HEK293 (cell line): ENCODE data around the gene SYTL2.
"Not testable (repeated sequence)": the region's sequence is repeated elsewhere in the genome, so short reads cannot be mapped to it uniquely, and the experiment has no call there.

Experiments used
- CTCF ChIA-PET: fragments of 350-600 bp; formaldehyde crosslinking; extraction: SDS; loops from one replicate; lab custom pipeline; 2021; ENCODE audit warnings: antibody characterized with exemption; lab: Yijun Ruan, JAX
- POLR2A ChIA-PET: fragments of 300-600 bp; formaldehyde crosslinking; extraction: SDS; loops from one replicate; lab custom pipeline; 2020; ENCODE audit warnings: antibody characterized with exemption, inconsistent platforms; lab: Yijun Ruan, JAX
- H3K27ac ChIP-seq: fragments of 200-500 bp; sonication (Bioruptor generic); 2 replicates; pipeline ENCODE4 v1.5.1; 2014; ENCODE audit warnings: low read depth, low read length, control low read depth, inconsistent platforms; ENCODE audit errors: extremely low read depth
- H3K36me3 ChIP-seq, 2 experiments: fragments of 200-500 bp in 1 of 2; sonication (Bioruptor generic) in 1 of 2; 1 replicate in 1 of 2; 2 replicates in 1 of 2; pipeline ENCODE4 v1.5.1; 2014 to 2017; ENCODE audit warnings: inconsistent platforms in 2 of 2, low read length in 2 of 2; ENCODE audit not compliant: control insufficient read depth in 2 of 2, insufficient read depth in 1 of 2
- H3K4me1 ChIP-seq: fragments of 200-500 bp; sonication (Bioruptor generic); 2 replicates; pipeline ENCODE4 v1.5.1; 2014; ENCODE audit warnings: mild to moderate bottlenecking, low read length, inconsistent platforms; ENCODE audit not compliant: control insufficient read depth, insufficient read depth
- H3K4me3 ChIP-seq: 2 replicates; pipeline ENCODE4 v1.5.1; 2011; ENCODE audit warnings: low read depth, mild to moderate bottlenecking, control low read depth, low read length, moderate library complexity
- H3K9me3 ChIP-seq: fragments of 200-500 bp; sonication (Bioruptor generic); 2 replicates; pipeline ENCODE4 v1.5.1; 2014; ENCODE audit warnings: low read depth, low read length, inconsistent platforms; ENCODE audit not compliant: control insufficient read depth, insufficient read depth
- OSR2 ChIP-seq: fragments of 450-650 bp; formaldehyde crosslinking; IDR thresholded peaks from 2 replicates; pipeline ENCODE4 v1.5.1; 2016; ENCODE audit warnings: missing biosample characterization, missing genetic modification characterization
- PRDM6 ChIP-seq: fragments of 450-650 bp; formaldehyde crosslinking; IDR thresholded peaks from 2 replicates; pipeline ENCODE4 v1.5.1; 2017; ENCODE audit warnings: missing biosample characterization, missing genetic modification characterization
- SP2 ChIP-seq: fragments of 450-650 bp; formaldehyde crosslinking; IDR thresholded peaks from 2 replicates; pipeline ENCODE4 v1.5.1; 2016; ENCODE audit warnings: missing biosample characterization, missing genetic modification characterization
- ZFP37 ChIP-seq: fragments of 450-650 bp; formaldehyde crosslinking; IDR thresholded peaks from 2 replicates; pipeline ENCODE4 v1.5.1; 2016; ENCODE audit warnings: missing biosample characterization, missing genetic modification characterization
- ZNF146 ChIP-seq: fragments of 450-650 bp; formaldehyde crosslinking; IDR thresholded peaks from 2 replicates; pipeline ENCODE4 v1.5.1; 2016; ENCODE audit warnings: missing biosample characterization, missing genetic modification characterization
- ZNF184 ChIP-seq: fragments of 450-650 bp; IDR thresholded peaks from 2 replicates; pipeline ENCODE4 v1.5.1; 2018; ENCODE audit warnings: missing biosample characterization, mild to moderate bottlenecking, missing genetic modification characterization
- ZNF2 ChIP-seq: fragments of 450-650 bp; formaldehyde crosslinking; IDR thresholded peaks from 2 replicates; pipeline ENCODE4 v1.5.1; 2016; ENCODE audit warnings: missing biosample characterization, missing genetic modification characterization
- ZNF292 ChIP-seq: fragments of 450-650 bp; formaldehyde crosslinking; IDR thresholded peaks from 2 replicates; pipeline ENCODE4 v1.5.1; 2016; ENCODE audit warnings: low read depth, missing biosample characterization, missing genetic modification characterization, borderline replicate concordance
- ZNF449 ChIP-seq: fragments of 450-650 bp; formaldehyde crosslinking; IDR thresholded peaks from 2 replicates; pipeline ENCODE4 v1.5.1; 2017; ENCODE audit warnings: missing biosample characterization, mild to moderate bottlenecking, missing genetic modification characterization, moderate library complexity
- ZNF530 ChIP-seq: fragments of 450-650 bp; formaldehyde crosslinking; IDR thresholded peaks from 2 replicates; pipeline ENCODE4 v1.5.1; 2016; ENCODE audit warnings: low read depth, missing biosample characterization, missing genetic modification characterization
- ZNF558 ChIP-seq: fragments of 450-650 bp; formaldehyde crosslinking; IDR thresholded peaks from 2 replicates; pipeline ENCODE4 v1.5.1; 2016; ENCODE audit warnings: missing biosample characterization, missing genetic modification characterization
- ZNF624 ChIP-seq: fragments of 450-650 bp; formaldehyde crosslinking; IDR thresholded peaks from 2 replicates; pipeline ENCODE4 v1.5.1; 2017; ENCODE audit warnings: missing biosample characterization, missing genetic modification characterization
- ZNF645 ChIP-seq: fragments of 450-650 bp; formaldehyde crosslinking; IDR thresholded peaks from 2 replicates; pipeline ENCODE4; 2016; ENCODE audit warnings: missing biosample characterization, missing genetic modification characterization
- ZNF664 ChIP-seq: fragments of 450-650 bp; formaldehyde crosslinking; IDR thresholded peaks from 2 replicates; pipeline ENCODE4 v1.5.1; 2016; ENCODE audit warnings: missing biosample characterization, missing genetic modification characterization
- TF ChIP-seq, protein P1 (sequence below): fragments of 450-650 bp; formaldehyde crosslinking; IDR thresholded peaks from 2 replicates; pipeline ENCODE4 v1.5.1; 2016; ENCODE audit warnings: missing biosample characterization, missing genetic modification characterization, borderline replicate concordance
- TF ChIP-seq, protein P2 (sequence below): fragments of 450-650 bp; formaldehyde crosslinking; IDR thresholded peaks from 2 replicates; pipeline ENCODE4 v1.5.1; 2016; ENCODE audit warnings: missing biosample characterization, missing genetic modification characterization

The SYTL2 gene

GRCh38 chr11:85654343-85654742 lies 156.6 kb downstream of the SYTL2 start:
- H3K27ac ChIP-seq, H3K4me3 ChIP-seq, CTCF ChIA-PET, H3K9me3 ChIP-seq, H3K4me1 ChIP-seq: not testable (repeated sequence)
- peak; percentile 52 for TF ChIP-seq ZNF664 (tag by site-specific recombination)
- POLR2A ChIA-PET = interaction anchor here (1.7 kb wide), 1 partner anchor 9 kb away, joined by 4 read pairs; no protein-coding TSS in a partner anchor
- H3K36me3 ChIP-seq = peaks cover 11 to 70% of the 10 kb centered on the region in 2 experiments

GRCh38 chr11:85652786-85653447 lies 158.0 kb downstream of the SYTL2 start:
- Histone ChIP-seq H3K9me3 (no peaks in the 10 kb centered on the region), H3K36me3 (peaks cover 10 to 56% of the 10 kb centered on the region in 2 experiments), H3K27ac (no peak overlapping the region), H3K4me1 (no peaks in the 10 kb centered on the region), H3K4me3 (no peak overlapping the region)
- CTCF ChIA-PET = interaction anchor here (0.8 to 1.6 kb wide), 2 partner anchors 57 to 72 kb away, joined by 3 read pairs; no protein-coding TSS in a partner anchor
- POLR2A ChIA-PET = interaction anchor here (0.9 to 6.3 kb wide), 4 partner anchors 9 to 25 kb away, joined by 3 to 48 read pairs (median 4); partner anchors contain the start of genes DLG2 and TMEM126B
- 0 out of 2 replicates have a peak, but pooled peaks have one; percentile 10 for TF ChIP-seq PRDM6 (tag by site-specific recombination)
- no peak for TF ChIP-seq ZNF645

DNA sequence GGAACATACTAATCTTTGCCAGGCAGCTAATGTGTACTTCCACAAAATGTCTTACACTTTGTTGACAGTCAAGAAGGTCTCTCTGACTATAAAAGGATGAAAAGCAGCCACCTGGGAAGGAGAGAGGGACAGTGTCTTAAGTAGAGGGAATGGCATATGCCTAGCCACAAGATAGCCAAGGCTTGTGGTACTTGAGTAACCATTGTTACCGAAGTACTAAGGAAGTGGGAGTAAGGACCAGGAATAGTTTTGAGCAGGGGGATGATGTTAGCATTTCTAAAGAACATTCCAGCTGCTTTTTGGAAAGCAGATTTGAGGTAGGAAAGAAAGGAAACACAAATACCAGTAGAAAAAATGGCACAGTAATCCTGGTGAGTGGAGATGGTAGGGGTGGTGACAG lies 159.8 kb downstream of the SYTL2 start:
- H3K4me1 ChIP-seq = no peaks in the 10 kb centered on the region
- POLR2A ChIA-PET = interaction anchor here (1.3 to 6.3 kb wide), 3 partner anchors 13 to 23 kb away, joined by 3 to 48 read pairs (median 4); partner anchors contain the start of genes DLG2 and TMEM126B
- no peak overlapping the region for H3K27ac ChIP-seq
- H3K4me3 ChIP-seq = no peak overlapping the region
- no peak for TF ChIP-seq ZNF449 (tag by site-specific recombination)
- TF ChIP-seq ZNF146 (tag by site-specific recombination) = no peak
- TF ChIP-seq ZNF184 (tag by site-specific recombination) = no peak
- H3K9me3 ChIP-seq = no peaks in the 10 kb centered on the region
- CTCF ChIA-PET = no interaction called here
- peaks cover 0 to 38% of the 10 kb centered on the region in 2 experiments; a peak in 2 of 3 replicates for H3K36me3 ChIP-seq

DNA sequence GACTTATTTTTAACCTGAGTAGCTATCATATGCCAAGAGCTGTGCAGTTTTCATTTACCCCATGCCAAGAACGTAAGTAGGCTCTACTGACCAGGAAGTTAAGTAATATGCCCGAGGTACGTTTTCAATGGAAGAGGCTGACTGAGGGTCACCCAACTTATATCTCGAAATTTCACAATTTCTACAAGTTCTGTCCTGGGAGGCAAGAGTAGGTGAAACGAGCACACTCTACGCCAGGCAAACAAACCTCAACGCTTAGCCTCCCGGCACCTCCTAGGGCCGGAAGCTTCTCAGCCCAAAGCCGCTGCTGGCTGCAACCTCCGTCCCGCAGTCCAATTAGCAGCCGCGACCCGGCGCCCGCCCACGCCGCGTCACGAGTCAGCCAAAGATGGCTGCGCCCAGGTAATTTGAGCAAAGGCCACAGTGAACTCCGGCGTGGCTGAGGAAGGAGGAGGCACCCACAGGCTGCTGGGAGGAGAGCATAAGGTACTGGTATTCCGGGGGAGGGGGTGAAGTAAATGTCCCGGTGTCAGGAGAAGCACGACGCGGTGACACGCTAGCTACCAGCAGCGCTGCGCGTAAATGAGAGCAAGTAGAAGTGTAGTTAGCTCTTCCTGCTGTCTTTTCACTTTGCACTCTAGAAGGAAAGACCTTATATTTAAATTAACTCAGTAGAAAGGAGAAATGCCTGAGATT lies 163.2 kb downstream of the SYTL2 start, which contains the start of gene TMEM126A:
TMEM126A (plus strand) TSS at position 364 of the 696 bp plus-strand sequence. CDS start 2,289 bp downstream, outside the sequence.
- ChIA-PET POLR2A (interaction anchor here (0.6 to 6.3 kb wide), 13 partner anchors 10 to 597 kb away, joined by 3 to 48 read pairs (median 5); partner anchors contain the start of genes CREBZF, DLG2 and TMEM126B), CTCF (interaction anchor here (0.7 to 1.3 kb wide), 3 partner anchors 10 to 571 kb away, joined by 3 to 13 read pairs (median 3); no protein-coding TSS in a partner anchor)
- Histone ChIP-seq H3K4me1 (no peaks in the 10 kb centered on the region), H3K36me3 (peaks cover 0 to 10% of the 10 kb centered on the region in 2 experiments; a peak in 1 of 3 replicates), H3K27ac (peak within 1 kb of the TSS; percentile 60), H3K4me3 (peak within 1 kb of the TSS; percentile 51), H3K9me3 (no peaks in the 10 kb centered on the region)
- TF ChIP-seq ZNF292 (tag by site-specific recombination) (no peak), ZNF624 (tag by site-specific recombination) (no peak), ZNF664 (tag by site-specific recombination) (no peak), ZFP37 (tag by site-specific recombination) (no peak), ZNF530 (tag by site-specific recombination) (no peak), OSR2 (tag by site-specific recombination) (no peak), SP2 (tag by site-specific recombination) (peak; percentile 95), ZNF2 (no peak), ZNF558 (tag by site-specific recombination) (no peak)
- TF ChIP-seq, protein P1, sequence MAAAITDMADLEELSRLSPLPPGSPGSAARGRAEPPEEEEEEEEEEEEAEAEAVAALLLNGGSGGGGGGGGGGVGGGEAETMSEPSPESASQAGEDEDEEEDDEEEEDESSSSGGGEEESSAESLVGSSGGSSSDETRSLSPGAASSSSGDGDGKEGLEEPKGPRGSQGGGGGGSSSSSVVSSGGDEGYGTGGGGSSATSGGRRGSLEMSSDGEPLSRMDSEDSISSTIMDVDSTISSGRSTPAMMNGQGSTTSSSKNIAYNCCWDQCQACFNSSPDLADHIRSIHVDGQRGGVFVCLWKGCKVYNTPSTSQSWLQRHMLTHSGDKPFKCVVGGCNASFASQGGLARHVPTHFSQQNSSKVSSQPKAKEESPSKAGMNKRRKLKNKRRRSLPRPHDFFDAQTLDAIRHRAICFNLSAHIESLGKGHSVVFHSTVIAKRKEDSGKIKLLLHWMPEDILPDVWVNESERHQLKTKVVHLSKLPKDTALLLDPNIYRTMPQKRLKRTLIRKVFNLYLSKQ = no peak
- TF ChIP-seq, protein P2, sequence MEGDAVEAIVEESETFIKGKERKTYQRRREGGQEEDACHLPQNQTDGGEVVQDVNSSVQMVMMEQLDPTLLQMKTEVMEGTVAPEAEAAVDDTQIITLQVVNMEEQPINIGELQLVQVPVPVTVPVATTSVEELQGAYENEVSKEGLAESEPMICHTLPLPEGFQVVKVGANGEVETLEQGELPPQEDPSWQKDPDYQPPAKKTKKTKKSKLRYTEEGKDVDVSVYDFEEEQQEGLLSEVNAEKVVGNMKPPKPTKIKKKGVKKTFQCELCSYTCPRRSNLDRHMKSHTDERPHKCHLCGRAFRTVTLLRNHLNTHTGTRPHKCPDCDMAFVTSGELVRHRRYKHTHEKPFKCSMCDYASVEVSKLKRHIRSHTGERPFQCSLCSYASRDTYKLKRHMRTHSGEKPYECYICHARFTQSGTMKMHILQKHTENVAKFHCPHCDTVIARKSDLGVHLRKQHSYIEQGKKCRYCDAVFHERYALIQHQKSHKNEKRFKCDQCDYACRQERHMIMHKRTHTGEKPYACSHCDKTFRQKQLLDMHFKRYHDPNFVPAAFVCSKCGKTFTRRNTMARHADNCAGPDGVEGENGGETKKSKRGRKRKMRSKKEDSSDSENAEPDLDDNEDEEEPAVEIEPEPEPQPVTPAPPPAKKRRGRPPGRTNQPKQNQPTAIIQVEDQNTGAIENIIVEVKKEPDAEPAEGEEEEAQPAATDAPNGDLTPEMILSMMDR (tag by site-specific recombination) = no peak
